KG1 (cell line): Measurements from ENCODE around the gene SAMD8.

ENCODE experiments used
- DNase-seq: peaks from one replicate; lab custom pipeline; 2025; lab: John Stamatoyannopoulos, UW

Gene SAMD8

GRCh38 chr10:75111365-75111906, at the start of gene SAMD8:
TSS of gene SAMD8 (plus strand) at chr10:75111656. CDS start at chr10:75150529, 38,873 bp downstream.
- no peak for DNase-seq

- no peak for DNase-seq
Observed at GRCh38 chr10:75061709-75062505, 49.5 kb upstream of the SAMD8 start.

- DNase-seq = no peak
Observed at GRCh38 chr10:75062506-75063299, 48.8 kb upstream of the SAMD8 start.

GRCh38 chr10:75063461-75064230, 47.8 kb upstream of the SAMD8 start:
- no peak for DNase-seq

GRCh38 chr10:75065076-75065475, 46.4 kb upstream of the SAMD8 start:
- DNase-seq = no peak

GRCh38 chr10:75066271-75066670, 45.2 kb upstream of the SAMD8 start:
- no peak for DNase-seq

GRCh38 chr10:75067272-75067671, 44.2 kb upstream of the SAMD8 start:
- no peak for DNase-seq

GRCh38 chr10:75068523-75068922, 42.9 kb upstream of the SAMD8 start:
- no peak for DNase-seq

- no peak for DNase-seq
Observed at GRCh38 chr10:75070476-75070875, 41.0 kb upstream of the SAMD8 start.

GRCh38 chr10:75070961-75071428, 40.5 kb upstream of the SAMD8 start:
- no peak for DNase-seq

GRCh38 chr10:75071756-75072155, 39.7 kb upstream of the SAMD8 start:
- no peak for DNase-seq

- DNase-seq = no peak
Observed at GRCh38 chr10:75072727-75073126, 38.7 kb upstream of the SAMD8 start.

GRCh38 chr10:75073442-75073841, 38.0 kb upstream of the SAMD8 start:
- no peak for DNase-seq

GRCh38 chr10:75074711-75075445, 36.6 kb upstream of the SAMD8 start:
- no peak for DNase-seq

- no peak for DNase-seq
Observed at GRCh38 chr10:75076348-75076747, 35.1 kb upstream of the SAMD8 start.

- DNase-seq = no peak
Observed at GRCh38 chr10:75079436-75080083, 31.9 kb upstream of the SAMD8 start.

GRCh38 chr10:75080554-75080953, 30.9 kb upstream of the SAMD8 start:
- no peak for DNase-seq

- no peak for DNase-seq
Observed at GRCh38 chr10:75081379-75081778, 30.1 kb upstream of the SAMD8 start.

- DNase-seq = no peak
Observed at GRCh38 chr10:75083972-75084833, 27.3 kb upstream of the SAMD8 start.

- no peak for DNase-seq
Observed at GRCh38 chr10:75084834-75085384, 26.5 kb upstream of the SAMD8 start.
